Activated CD4-positive, alpha-beta T cell treated with anti-CD3 and anti-CD28 coated beads, Interleukin-2, amount 10 ng/mL, durations not matched to agents 7 days and 5 days (primary cell): Measurements from ENCODE around the gene DNM3. TPM values are rescaled to one million over a fixed set of nuclear protein-coding genes. Genes with fewer than 3 reads are reported as not detected.

Source experiments
- CTCF ChIA-PET: fragments of 350-600 bp; sonication (Branson Sonifier 250); formaldehyde crosslinking; loops from one replicate; lab custom pipeline; 2021; ENCODE audit warnings: antibody characterized with exemption; lab: Charles Lee
- POLR2A ChIA-PET: fragments of 350-600 bp; sonication (Branson Sonifier 250); formaldehyde crosslinking; loops from one replicate; lab custom pipeline; 2021; ENCODE audit warnings: antibody characterized with exemption; lab: Charles Lee
- DNase-seq: peaks from one replicate; pipeline ENCODE4 v3.0.0-alpha.2; 2020
- H3K27ac Mint-ChIP-seq: one replicate; pipeline ENCODE4 v1.8.0; 2021; ENCODE audit warnings: mild to moderate bottlenecking, moderate library complexity, mixed read lengths
- H3K27me3 Mint-ChIP-seq: one replicate; pipeline ENCODE4 v1.8.0; 2021; ENCODE audit warnings: mixed read lengths
- H3K36me3 Mint-ChIP-seq: one replicate; pipeline ENCODE4 v1.8.0; 2021; ENCODE audit warnings: low read depth, mixed read lengths
- H3K4me1 Mint-ChIP-seq: one replicate; pipeline ENCODE4 v1.8.0; 2021; ENCODE audit warnings: mixed read lengths
- H3K4me3 Mint-ChIP-seq: one replicate; pipeline ENCODE4 v1.8.0; 2021; ENCODE audit warnings: mild to moderate bottlenecking, moderate library complexity, mixed read lengths
- H3K9me3 Mint-ChIP-seq: one replicate; pipeline ENCODE4 v1.8.0; 2021; ENCODE audit warnings: mixed read lengths
- total RNA-seq, 2 experiments: library from RNA; stranded (reverse); gene quantifications; one replicate each; pipeline ENCODE4 v1.2.3, GENCODE V29; 2021

DNM3 gene
- total RNA-seq, 2 experiments from 2014 or later: 2.1 TPM

- Mint-ChIP-seq H3K4me1 (no peaks in the 10 kb centered on the region), H3K27ac (no peak overlapping the region), H3K9me3 (no peaks in the 10 kb centered on the region), H3K36me3 (peaks cover 2% of the 10 kb centered on the region), H3K27me3 (no peaks in the 10 kb centered on the region), H3K4me3 (no peak overlapping the region)
- DNase-seq: no peak
- ChIA-PET POLR2A (no interaction called here), CTCF (interaction anchor here (0.7 to 0.9 kb wide), 2 partner anchors 12 to 72 kb away, joined by 3 read pairs; no protein-coding TSS in a partner anchor)
Observed at GRCh38 chr1:172208635-172209034, 367.3 kb downstream of the DNM3 start.

GRCh38 chr1:172211221-172211620 lies 369.9 kb downstream of the DNM3 start:
- no peak overlapping the region for H3K4me3 Mint-ChIP-seq
- ChIA-PET CTCF (interaction anchor here (1.0 kb wide), 1 partner anchor 26 kb away, joined by 3 read pairs; no protein-coding TSS in a partner anchor), POLR2A (no interaction called here)
- DNase-seq: no peak
- peaks cover 2% of the 10 kb centered on the region for H3K36me3 Mint-ChIP-seq
- H3K27ac Mint-ChIP-seq: no peak overlapping the region
- H3K4me1 Mint-ChIP-seq: no peaks in the 10 kb centered on the region
- H3K9me3 Mint-ChIP-seq: no peaks in the 10 kb centered on the region
- no peaks in the 10 kb centered on the region for H3K27me3 Mint-ChIP-seq

GRCh38 chr1:172212124-172212523 lies 370.8 kb downstream of the DNM3 start:
- H3K36me3 Mint-ChIP-seq: peaks cover 2% of the 10 kb centered on the region
- no peaks in the 10 kb centered on the region for H3K4me1 Mint-ChIP-seq
- H3K9me3 Mint-ChIP-seq: no peaks in the 10 kb centered on the region
- DNase-seq: no peak
- ChIA-PET POLR2A (no interaction called here), CTCF (interaction anchor here (1.0 kb wide), 1 partner anchor 27 kb away, joined by 3 read pairs; no protein-coding TSS in a partner anchor)
- H3K27me3 Mint-ChIP-seq: no peaks in the 10 kb centered on the region
- H3K27ac Mint-ChIP-seq: no peak overlapping the region
- H3K4me3 Mint-ChIP-seq: no peak overlapping the region

GRCh38 chr1:172215006-172215405 lies 373.7 kb downstream of the DNM3 start:
- H3K27me3 Mint-ChIP-seq: no peaks in the 10 kb centered on the region

GRCh38 chr1:172219966-172220365 lies 378.7 kb downstream of the DNM3 start:
- POLR2A ChIA-PET: no interaction called here
- Mint-ChIP-seq H3K36me3 (peaks cover 2% of the 10 kb centered on the region), H3K4me1 (no peaks in the 10 kb centered on the region), H3K27me3 (peaks cover 3% of the 10 kb centered on the region), H3K27ac (no peak overlapping the region), H3K4me3 (no peak overlapping the region), H3K9me3 (no peaks in the 10 kb centered on the region)
- CTCF ChIA-PET: interaction anchor here (0.9 to 1.3 kb wide), 3 partner anchors 11 to 218 kb away, joined by 3 read pairs; no protein-coding TSS in a partner anchor
- DNase-seq: no peak

More at GRCh38 chr1:172215006-172215405, 373.7 kb downstream of the DNM3 start:
- peaks cover 2% of the 10 kb centered on the region for H3K36me3 Mint-ChIP-seq
- H3K4me1 Mint-ChIP-seq: no peaks in the 10 kb centered on the region
- H3K27ac Mint-ChIP-seq: no peak overlapping the region
- POLR2A ChIA-PET: no interaction called here
- H3K4me3 Mint-ChIP-seq: no peak overlapping the region
- H3K9me3 Mint-ChIP-seq: no peaks in the 10 kb centered on the region
- DNase-seq: no peak
- CTCF ChIA-PET: no interaction called here

- Mint-ChIP-seq H3K36me3 (peaks cover 2% of the 10 kb centered on the region), H3K4me3 (no peak overlapping the region), H3K27me3 (peaks cover 3% of the 10 kb centered on the region), H3K4me1 (no peaks in the 10 kb centered on the region), H3K9me3 (no peaks in the 10 kb centered on the region), H3K27ac (no peak overlapping the region)
- DNase-seq: no peak
- CTCF ChIA-PET: interaction anchor here (0.9 to 1.3 kb wide), 3 partner anchors 11 to 218 kb away, joined by 3 read pairs; no protein-coding TSS in a partner anchor
- POLR2A ChIA-PET: no interaction called here
Observed at GRCh38 chr1:172220376-172220775, 379.1 kb downstream of the DNM3 start.

GRCh38 chr1:172221436-172221835 lies 380.1 kb downstream of the DNM3 start:
- Mint-ChIP-seq H3K36me3 (peaks cover 2% of the 10 kb centered on the region), H3K27me3 (peaks cover 3% of the 10 kb centered on the region), H3K27ac (no peak overlapping the region), H3K9me3 (no peaks in the 10 kb centered on the region), H3K4me3 (no peak overlapping the region), H3K4me1 (no peaks in the 10 kb centered on the region)
- ChIA-PET POLR2A (no interaction called here), CTCF (interaction anchor here (0.8 kb wide), 1 partner anchor 43 kb away, joined by 3 read pairs; no protein-coding TSS in a partner anchor)
- no peak for DNase-seq

- H3K4me3 Mint-ChIP-seq: no peak overlapping the region
- peaks cover 4% of the 10 kb centered on the region for H3K9me3 Mint-ChIP-seq
- ChIA-PET POLR2A (interaction anchor here (0.6 kb wide), 1 partner anchor 180 kb away, joined by 3 read pairs; no protein-coding TSS in a partner anchor), CTCF (no interaction called here)
- H3K36me3 Mint-ChIP-seq: no peaks in the 10 kb centered on the region
- peaks cover 3% of the 10 kb centered on the region for H3K27me3 Mint-ChIP-seq
- peaks cover 2% of the 10 kb centered on the region for H3K4me1 Mint-ChIP-seq
- no peak for DNase-seq
- no peak overlapping the region for H3K27ac Mint-ChIP-seq
Observed at GRCh38 chr1:172224871-172225270, 383.6 kb downstream of the DNM3 start.

- peaks cover 10% of the 10 kb centered on the region for H3K4me1 Mint-ChIP-seq
- CTCF ChIA-PET: no interaction called here
Observed at GRCh38 chr1:172229942-172230341, 388.6 kb downstream of the DNM3 start.

GRCh38 chr1:172230526-172230925 lies 389.2 kb downstream of the DNM3 start:
- Mint-ChIP-seq H3K36me3 (peaks cover 15% of the 10 kb centered on the region), H3K4me3 (no peak overlapping the region), H3K9me3 (peaks cover 22% of the 10 kb centered on the region), H3K27ac (no peak overlapping the region), H3K4me1 (peaks cover 10% of the 10 kb centered on the region), H3K27me3 (no peaks in the 10 kb centered on the region)
- ChIA-PET POLR2A (no interaction called here), CTCF (no interaction called here)
- DNase-seq: no peak

More at GRCh38 chr1:172229942-172230341, 388.6 kb downstream of the DNM3 start:
- POLR2A ChIA-PET: no interaction called here
- DNase-seq: no peak
- no peak overlapping the region for H3K4me3 Mint-ChIP-seq
- peaks cover 15% of the 10 kb centered on the region for H3K36me3 Mint-ChIP-seq
- peaks cover 22% of the 10 kb centered on the region for H3K9me3 Mint-ChIP-seq
- H3K27me3 Mint-ChIP-seq: no peaks in the 10 kb centered on the region
- no peak overlapping the region for H3K27ac Mint-ChIP-seq

- Mint-ChIP-seq H3K4me3 (no peak overlapping the region), H3K36me3 (peaks cover 5% of the 10 kb centered on the region), H3K27me3 (no peaks in the 10 kb centered on the region), H3K9me3 (peaks cover 8% of the 10 kb centered on the region), H3K4me1 (peaks cover 1% of the 10 kb centered on the region), H3K27ac (no peak overlapping the region)
- DNase-seq: no peak
- CTCF ChIA-PET: no interaction called here
- POLR2A ChIA-PET: no interaction called here
Observed at GRCh38 chr1:172236958-172237357, 395.7 kb downstream of the DNM3 start.

- H3K4me3 Mint-ChIP-seq: no peak overlapping the region
- no peaks in the 10 kb centered on the region for H3K9me3 Mint-ChIP-seq
- H3K27ac Mint-ChIP-seq: no peak overlapping the region
- ChIA-PET POLR2A (no interaction called here), CTCF (interaction anchor here (1.6 kb wide), 1 partner anchor 12 kb away, joined by 6 read pairs; no protein-coding TSS in a partner anchor)
- no peaks in the 10 kb centered on the region for H3K27me3 Mint-ChIP-seq
- no peaks in the 10 kb centered on the region for H3K4me1 Mint-ChIP-seq
- H3K36me3 Mint-ChIP-seq: no peaks in the 10 kb centered on the region
- no peak for DNase-seq
Observed at GRCh38 chr1:172238158-172238557, 396.9 kb downstream of the DNM3 start.

- Mint-ChIP-seq H3K4me3 (no peak overlapping the region), H3K9me3 (no peaks in the 10 kb centered on the region), H3K27ac (no peak overlapping the region), H3K36me3 (no peaks in the 10 kb centered on the region), H3K4me1 (no peaks in the 10 kb centered on the region), H3K27me3 (no peaks in the 10 kb centered on the region)
- DNase-seq: no peak
- CTCF ChIA-PET: interaction anchor here (1.4 to 1.6 kb wide), 2 partner anchors 11 to 19 kb away, joined by 3 to 6 read pairs; no protein-coding TSS in a partner anchor
- POLR2A ChIA-PET: no interaction called here
Observed at GRCh38 chr1:172238965-172239364, 397.7 kb downstream of the DNM3 start.
